RPMI7951 (cell line): ENCODE data around the gene ADAMTS7. TPM values are rescaled to one million over a fixed set of nuclear protein-coding genes. Genes with fewer than 3 reads are reported as not detected.
"Not testable (repeated sequence)": the region's sequence is repeated elsewhere in the genome, so short reads cannot be mapped to it uniquely, and the experiment has no call there.

Experiments
- DNase-seq: peaks from one replicate; pipeline ENCODE4 v3.0.0-alpha.2; 2012; ENCODE audit warnings: low read depth
- total RNA-seq: library from RNA; depleted of rRNA; stranded (reverse); fragments of >200 nt; shearing (Covaris generic); gene quantifications from 2 replicates; pipeline ENCODE4 v1.2.3, GENCODE V29; 2014

ADAMTS7 gene
- total RNA-seq, 1 experiment from 2014 or later = 6.8 TPM

DNA sequence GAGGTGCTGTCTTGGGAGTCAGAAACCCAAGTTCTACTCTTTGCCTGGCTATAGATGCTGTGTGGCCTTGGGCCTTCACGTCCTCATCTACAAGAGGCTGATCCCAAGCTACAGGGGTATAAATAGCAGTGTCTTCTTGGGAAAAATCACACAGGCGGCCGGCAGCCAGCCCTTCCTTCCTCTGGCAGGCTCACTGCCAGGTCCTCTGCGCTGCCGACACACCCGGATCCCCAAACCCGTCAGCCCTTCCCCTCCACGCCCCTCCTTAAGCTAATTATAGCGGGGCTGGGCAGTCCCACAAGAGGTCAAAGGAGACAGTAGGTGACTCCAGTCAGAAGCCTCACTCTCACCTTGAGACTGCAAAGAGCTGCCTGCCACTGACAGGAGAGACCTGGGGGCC lies 31.3 kb downstream of the ADAMTS7 start:
- DNase-seq = not testable (repeated sequence)

DNA sequence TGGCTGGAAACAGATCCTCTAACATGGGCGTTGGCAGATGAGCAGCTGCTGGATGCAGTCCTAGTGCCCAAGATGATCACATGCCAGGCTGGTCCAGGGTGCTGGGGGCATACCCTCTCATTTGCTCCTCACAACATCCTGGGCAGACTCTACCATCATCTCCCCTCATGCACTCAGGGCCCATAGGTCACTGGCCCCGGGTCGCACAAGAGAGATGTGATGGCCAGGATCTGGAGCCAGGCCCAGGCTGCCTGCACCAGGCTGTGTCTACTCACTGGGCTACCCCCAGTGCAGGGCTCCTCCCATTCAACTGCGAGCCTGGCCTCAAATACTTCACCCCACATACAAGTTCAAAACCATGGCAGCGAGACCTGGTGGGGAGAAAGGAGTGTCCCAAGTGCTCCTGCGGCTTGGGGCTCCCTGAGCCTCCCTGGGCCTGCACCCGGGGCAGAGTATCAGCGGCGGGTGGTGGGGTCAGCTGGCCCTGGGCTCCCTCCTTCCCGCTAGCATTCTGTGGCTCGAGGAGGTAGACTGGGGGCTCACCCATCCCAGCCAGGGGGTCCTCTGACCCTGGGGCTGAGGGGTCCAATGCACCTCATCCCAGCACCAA lies 32.0 kb downstream of the ADAMTS7 start:
- not testable (repeated sequence) for DNase-seq

DNA sequence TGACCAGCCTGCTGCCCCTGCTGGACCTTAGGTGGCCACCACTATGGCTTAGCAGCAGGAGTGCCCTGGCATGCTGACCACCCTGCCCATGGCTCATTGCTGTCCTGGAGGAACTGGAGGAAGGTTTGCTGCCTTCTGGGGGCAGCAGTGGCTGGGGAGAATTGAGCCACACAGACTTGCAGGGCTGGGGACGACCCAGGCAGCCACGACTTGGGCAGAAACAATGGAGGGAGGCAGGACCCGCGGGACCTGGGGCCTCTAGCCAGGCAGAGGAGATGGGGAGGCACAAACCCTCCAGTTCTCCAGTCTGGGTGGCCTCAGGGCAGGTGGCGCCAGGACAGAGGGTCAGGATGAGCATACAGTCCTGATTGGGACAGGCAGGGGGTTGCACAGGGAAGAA lies 32.8 kb downstream of the ADAMTS7 start:
- DNase-seq = no peak

DNA sequence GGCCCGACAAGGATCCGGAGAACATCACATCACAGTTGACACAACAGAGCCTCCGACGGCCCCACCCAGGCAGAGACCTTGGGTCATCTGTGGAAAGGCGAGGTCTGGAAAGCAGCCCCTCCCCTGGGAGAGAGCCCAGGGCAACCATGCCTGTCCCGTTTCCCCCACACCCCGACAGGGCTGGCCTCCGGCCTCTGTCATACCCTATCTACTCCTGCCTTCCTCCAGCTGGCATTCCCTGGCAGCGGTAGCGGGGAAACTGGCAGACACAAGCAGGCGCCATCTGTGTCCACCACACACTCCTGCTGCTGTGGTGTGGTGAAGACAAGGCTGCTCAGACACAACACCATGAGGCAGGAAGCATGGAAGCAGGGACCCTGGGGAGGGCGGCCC lies 33.3 kb downstream of the ADAMTS7 start:
- not testable (repeated sequence) for DNase-seq

DNA sequence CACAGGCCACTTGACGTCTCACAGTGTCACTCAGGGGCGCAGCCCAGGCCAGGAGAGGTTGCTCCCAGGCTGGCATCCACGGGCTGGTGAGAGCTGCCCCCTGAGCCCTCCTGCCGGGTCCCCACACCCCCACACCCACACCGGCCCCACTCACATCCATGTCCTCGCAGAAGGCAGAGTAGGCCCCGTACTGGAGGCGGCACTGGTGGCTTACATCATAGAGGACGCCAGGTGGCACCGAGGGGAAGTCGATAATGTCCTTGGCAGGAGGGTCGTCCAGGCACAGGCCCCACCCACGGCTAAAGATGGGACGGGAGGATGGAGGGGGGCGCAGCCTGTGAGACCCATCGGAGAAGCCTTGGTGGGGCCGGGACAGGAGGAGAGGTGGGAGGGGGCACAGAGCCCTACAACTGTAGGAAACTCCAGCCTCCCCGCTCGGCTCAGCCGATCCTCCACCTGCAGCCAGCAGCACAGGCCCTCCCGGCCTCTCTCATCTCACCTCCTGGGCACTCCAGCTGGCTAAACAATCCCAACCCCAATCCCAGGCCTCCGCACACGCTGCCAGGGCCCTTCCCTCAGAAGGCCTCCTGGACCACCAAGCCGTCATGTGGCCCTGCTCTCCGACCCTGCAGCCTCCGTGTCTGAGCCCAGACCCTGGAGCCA lies 33.8 kb downstream of the ADAMTS7 start:
- DNase-seq = not testable (repeated sequence)

GRCh38 chr15:78776046-78776925 lies 35.0 kb downstream of the ADAMTS7 start:
- DNase-seq = not testable (repeated sequence)

- no peak for DNase-seq
Observed at GRCh38 chr15:78775472-78775871, 35.8 kb downstream of the ADAMTS7 start.

DNA sequence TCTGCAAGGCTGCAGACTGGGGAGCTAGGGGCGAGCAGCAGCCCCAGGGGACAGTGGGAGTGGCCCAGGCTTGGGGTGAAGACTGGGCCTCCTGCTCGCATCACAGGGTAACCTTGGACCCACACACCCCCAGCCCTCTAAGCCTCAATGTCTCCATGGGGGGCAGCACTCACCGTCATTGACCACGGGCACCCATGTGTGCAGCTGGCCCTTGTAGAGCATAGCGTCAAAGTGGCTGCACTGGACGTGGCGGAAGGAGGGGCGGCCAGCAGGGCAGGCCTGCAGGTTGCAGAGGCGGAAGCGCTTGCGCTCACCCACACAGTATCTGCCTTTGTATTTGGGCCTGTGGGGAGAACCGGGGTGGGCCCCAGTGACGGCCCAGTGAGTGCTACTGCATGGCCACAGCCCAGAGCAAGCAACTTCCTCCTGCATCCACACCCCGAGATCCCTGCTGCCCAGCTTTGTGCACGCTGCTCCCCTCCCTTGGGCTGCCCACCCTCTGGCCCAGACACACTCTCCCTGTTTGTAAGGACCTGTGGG lies 36.7 kb downstream of the ADAMTS7 start:
- not testable (repeated sequence) for DNase-seq

DNA sequence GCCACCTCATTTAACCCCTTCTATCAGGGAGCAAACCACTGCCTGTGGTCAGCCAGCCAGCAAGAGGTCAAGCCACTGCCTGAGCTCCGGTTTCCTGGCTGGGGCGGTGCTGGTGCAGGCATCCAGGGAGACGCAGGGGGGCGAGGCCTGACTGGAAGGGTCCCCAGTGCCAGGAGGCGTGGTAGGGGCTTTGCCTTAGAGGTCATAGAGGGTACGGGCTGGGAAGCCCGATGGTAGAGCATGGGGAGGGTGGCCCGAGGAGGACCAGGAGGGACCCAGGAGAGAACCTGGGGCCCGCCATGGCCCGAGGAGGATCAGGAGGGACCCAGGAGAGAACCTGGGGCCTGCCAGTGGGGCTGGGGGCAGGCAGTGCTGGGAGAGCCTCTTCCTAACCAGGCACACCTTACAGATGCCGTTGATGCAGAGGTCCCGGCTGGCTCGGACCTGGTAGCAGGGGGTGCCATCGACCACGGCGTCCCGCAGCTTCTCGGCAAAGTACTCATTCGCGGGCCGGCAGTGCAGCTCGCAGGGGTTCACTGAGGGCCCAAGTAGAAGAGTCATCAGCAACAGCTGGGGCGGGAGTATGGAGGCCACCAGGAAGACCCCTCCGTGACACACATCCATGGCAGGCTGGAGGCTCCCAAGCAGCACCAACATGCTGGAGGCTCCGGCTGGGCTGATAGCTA lies 37.4 kb downstream of the ADAMTS7 start:
- DNase-seq = not testable (repeated sequence)

GRCh38 chr15:78772738-78773137 lies 38.5 kb downstream of the ADAMTS7 start:
- no peak for DNase-seq

GRCh38 chr15:78771436-78772000 lies 39.7 kb downstream of the ADAMTS7 start:
- DNase-seq = not testable (repeated sequence)

GRCh38 chr15:78771020-78771419 lies 40.2 kb downstream of the ADAMTS7 start:
- DNase-seq = not testable (repeated sequence)

DNA sequence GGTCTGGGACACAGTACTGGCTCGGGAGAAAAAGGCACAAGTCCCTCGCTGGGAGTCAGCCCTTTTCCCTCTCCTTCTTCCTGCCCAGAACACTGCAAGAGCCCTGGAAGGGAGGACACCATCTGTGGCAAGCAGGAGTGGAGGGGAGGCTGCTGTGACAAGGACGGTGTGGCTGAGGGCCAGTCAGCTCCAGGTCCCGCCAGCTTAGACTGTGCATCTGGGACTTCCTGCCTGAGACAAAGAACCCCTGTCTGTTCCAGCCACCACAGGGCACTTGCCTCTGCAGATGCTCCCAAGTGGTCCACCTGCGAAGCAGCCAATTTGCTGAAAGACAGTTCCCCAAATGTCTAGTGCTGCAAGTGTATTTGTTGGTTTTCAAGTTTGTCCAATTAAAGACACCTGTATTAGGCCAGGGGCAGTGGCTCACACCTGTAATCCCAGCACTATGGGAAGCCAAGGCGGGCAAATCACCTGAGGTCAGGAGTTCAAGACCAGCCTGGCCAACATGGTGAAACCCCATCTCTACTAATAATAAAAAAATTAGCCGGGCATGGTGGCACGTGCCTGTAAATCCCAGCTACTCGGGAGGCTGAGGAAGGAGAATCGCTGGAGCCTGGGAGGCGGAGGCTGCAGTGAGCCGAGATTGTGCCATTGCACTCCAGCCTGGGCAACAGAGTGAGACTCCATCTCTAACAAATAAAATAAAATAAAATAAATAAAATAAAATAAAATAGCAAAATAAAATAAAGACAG lies 41.6 kb downstream of the ADAMTS7 start:
- DNase-seq = not testable (repeated sequence)

DNA sequence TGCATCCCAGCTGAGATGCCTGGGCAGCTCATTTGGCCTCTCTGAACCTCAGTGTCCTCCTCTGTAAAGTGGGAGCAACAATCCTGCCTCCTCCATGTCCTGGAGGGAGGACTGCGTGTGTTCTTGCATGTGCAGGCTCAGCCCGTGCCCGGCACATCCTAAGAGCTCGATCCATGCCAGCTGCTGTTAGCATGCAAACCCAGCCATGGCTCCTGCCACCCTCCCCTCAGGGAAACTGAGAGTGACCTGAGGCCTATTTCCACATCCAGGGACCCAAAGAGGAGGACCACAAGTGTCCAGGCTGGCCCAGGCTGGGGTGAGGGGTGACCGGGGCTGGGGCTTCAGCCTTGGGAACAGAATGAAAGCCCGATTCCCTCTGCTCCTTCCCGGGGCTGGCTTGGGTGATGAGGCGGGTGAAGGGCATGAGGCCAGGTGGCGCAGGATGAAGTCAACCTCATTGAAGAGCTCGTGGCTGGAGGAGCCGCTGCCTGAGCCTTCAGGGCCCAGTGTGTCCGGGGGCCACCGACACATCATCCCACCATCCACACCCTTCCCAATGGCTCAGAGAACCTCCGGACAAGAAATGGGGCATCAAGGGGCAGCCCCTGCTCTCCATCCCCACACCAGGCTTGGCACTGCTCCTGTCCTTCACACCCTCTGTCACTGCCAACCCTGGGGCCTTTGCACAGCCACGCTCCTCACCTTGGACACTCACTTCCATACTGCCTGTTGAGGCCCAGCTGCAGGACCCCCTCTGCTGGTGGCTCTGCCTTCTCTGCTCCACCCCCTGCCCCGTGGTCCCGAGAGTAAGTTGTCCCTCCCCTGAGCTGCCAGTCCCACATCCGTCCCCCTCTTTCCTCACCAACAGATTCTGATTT lies 42.5 kb downstream of the ADAMTS7 start:
- no peak for DNase-seq

DNA sequence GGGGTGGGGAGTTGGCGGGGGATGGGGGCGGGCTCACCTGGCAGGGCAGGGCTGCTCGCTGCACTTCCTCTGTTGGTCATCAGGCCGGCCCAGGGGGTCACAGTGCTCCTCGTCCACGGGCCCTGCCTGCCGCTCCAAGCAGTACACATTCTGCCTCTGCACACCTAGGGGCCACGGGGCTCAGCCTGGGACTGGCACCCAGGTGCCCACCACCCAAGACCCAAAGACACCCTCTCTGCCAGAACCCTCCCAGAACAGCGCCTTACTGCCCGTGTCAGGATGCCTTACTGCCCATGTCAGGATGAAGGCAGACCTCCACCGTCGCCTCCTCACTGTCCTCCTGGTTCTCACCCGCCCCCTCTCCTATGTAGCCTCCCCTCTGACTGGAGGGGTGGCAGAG lies 43.2 kb downstream of the ADAMTS7 start:
- no peak for DNase-seq

GRCh38 chr15:78767331-78767951 lies 43.8 kb downstream of the ADAMTS7 start:
- no peak for DNase-seq

DNA sequence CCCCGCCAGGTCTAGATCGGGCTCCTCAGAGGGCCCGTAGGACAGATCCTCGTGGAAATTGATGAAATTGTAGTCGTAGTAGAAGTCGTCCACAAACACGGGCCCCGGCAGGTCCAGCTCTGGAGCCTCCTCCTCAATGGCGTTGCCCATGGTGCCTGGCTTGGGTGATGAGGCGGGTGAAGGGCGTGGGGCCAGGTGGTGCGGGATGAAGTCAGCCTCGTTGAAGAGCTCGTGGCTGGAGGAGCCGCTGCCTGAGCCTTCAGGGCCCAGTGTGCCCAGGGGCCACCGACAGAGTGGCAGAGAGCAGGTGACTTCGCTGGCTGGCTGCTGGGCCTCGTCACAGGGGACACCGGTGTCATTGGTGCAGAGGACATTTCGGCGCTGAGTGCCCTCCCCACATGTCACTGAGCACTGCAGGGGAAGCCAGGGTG lies 44.6 kb downstream of the ADAMTS7 start:
- not testable (repeated sequence) for DNase-seq

GRCh38 chr15:78766041-78766440 lies 45.2 kb downstream of the ADAMTS7 start:
- no peak for DNase-seq
